HepG2 (cell line): ENCODE measurements around the gene KRTAP1-3.

ENCODE experiments used
- CBX2 ChIP-seq, 2 experiments: fragments of 200-600 bp in 1 of 2; sonication (generic); formaldehyde crosslinking in 1 of 2; IDR thresholded peaks; 2 replicates each; pipeline versions ENCODE4 v1.7.0 to v1.8.1; 2018 to 2022; ENCODE audit warnings: low read depth in 2 of 2, low read length in 1 of 2, mild to moderate bottlenecking in 1 of 2, missing genetic modification reagents in 1 of 2
- NCOA1 ChIP-seq: sonication (generic); formaldehyde crosslinking; IDR thresholded peaks from 2 replicates; pipeline ENCODE4 v1.9.0; 2021; ENCODE audit warnings: missing genetic modification reagents
- TF ChIP-seq, protein P1 (sequence below): sonication (generic); formaldehyde crosslinking; conservative IDR thresholded peaks from 2 replicates; pipeline ENCODE4 v1.8.1; 2023; ENCODE audit warnings: missing genetic modification reagents

DNA sequence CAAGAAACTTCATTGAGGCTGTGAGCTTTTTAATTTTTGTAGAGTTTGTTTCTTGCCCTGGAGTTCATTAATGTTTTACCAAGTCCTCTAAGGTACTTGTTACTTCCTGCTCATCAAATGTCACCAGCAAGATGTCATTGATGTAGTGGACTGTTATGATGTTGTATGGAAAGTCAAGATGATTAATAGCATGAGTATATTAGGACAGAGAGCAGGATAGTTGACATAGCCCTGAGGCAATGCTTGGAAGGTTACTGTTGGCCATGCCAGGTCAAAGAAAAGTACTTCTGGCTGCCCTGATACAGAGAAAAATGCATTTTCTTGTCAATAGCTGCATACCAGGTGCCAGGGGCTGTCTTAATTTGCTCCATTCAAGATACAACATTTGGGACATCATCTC, 14.3 kb downstream of the KRTAP1-3 start:
- TF ChIP-seq, protein P1, sequence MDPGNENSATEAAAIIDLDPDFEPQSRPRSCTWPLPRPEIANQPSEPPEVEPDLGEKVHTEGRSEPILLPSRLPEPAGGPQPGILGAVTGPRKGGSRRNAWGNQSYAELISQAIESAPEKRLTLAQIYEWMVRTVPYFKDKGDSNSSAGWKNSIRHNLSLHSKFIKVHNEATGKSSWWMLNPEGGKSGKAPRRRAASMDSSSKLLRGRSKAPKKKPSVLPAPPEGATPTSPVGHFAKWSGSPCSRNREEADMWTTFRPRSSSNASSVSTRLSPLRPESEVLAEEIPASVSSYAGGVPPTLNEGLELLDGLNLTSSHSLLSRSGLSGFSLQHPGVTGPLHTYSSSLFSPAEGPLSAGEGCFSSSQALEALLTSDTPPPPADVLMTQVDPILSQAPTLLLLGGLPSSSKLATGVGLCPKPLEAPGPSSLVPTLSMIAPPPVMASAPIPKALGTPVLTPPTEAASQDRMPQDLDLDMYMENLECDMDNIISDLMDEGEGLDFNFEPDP (CRISPR knock-in tag): no peak
- TF ChIP-seq NCOA1 (CRISPR knock-in tag) (no peak), CBX2 (IDR thresholded peaks at IDR 0.05; ENCODE audit: low read depth, low read length) (no peak), CBX2 (CRISPR knock-in tag; IDR thresholded peaks at IDR 0.05; ENCODE audit: low read depth) (no peak)
